OCI-LY3 (cell line): ENCODE data around the gene RTN4IP1.
A peak's percentile ranks its signal among the peaks of the same experiment; 100 is the strongest.

Experiments
- H2AFZ ChIP-seq: fragments of 200-600, 300-600 bp; shearing (Covaris generic); 2 replicates; pipeline ENCODE4 v1.6.0; 2014; ENCODE audit warnings: antibody characterized with exemption, low read depth, low read length
- H3K27ac ChIP-seq: fragments of 200-600, 300-600 bp; sonication (generic); 2 replicates; pipeline ENCODE4 v1.5.1; 2014; ENCODE audit warnings: mild to moderate bottlenecking, low read length, moderate library complexity, mixed read lengths
- H3K27me3 ChIP-seq: fragments of 200-600, 300-600 bp; sonication (generic); 2 replicates; pipeline ENCODE4 v1.6.1; 2014; ENCODE audit warnings: low read depth, low read length, mixed read lengths
- H3K36me3 ChIP-seq: fragments of 200-600, 300-600 bp; sonication (generic); replicated peaks from 2 replicates; pipeline ENCODE3; 2014; ENCODE audit warnings: low read depth, low read length, mixed read lengths
- H3K4me1 ChIP-seq: fragments of 300-600, 200-600 bp; sonication (generic); 2 replicates; pipeline ENCODE4 v1.6.1; 2014; ENCODE audit warnings: low read length, mixed read lengths
- H3K4me2 ChIP-seq: fragments of 200-600, 300-600 bp; sonication (generic); 2 replicates; pipeline ENCODE4 v1.6.1; 2014; ENCODE audit warnings: low read length, mixed read lengths
- H3K4me3 ChIP-seq: fragments of 300-600, 200-600 bp; sonication (generic); 2 replicates; pipeline ENCODE4 v1.5.1; 2014; ENCODE audit warnings: antibody characterized with exemption, mild to moderate bottlenecking, low read length, moderate library complexity
- H3K79me2 ChIP-seq: fragments of 300-600, 200-600 bp; shearing (Covaris generic); 2 replicates; pipeline ENCODE4 v1.6.1; 2014; ENCODE audit warnings: mild to moderate bottlenecking, low read length, mixed read lengths
- H3K9ac ChIP-seq: fragments of 300-600, 200-600 bp; shearing (Covaris generic); 2 replicates; pipeline ENCODE4 v1.6.0; 2014; ENCODE audit warnings: mild to moderate bottlenecking, low read length, moderate library complexity
- H3K9me3 ChIP-seq: fragments of 200-600, 300-600 bp; shearing (Covaris generic); 2 replicates; pipeline ENCODE4 v1.6.1; 2014; ENCODE audit warnings: low read length, mixed read lengths; ENCODE audit not compliant: insufficient read depth
- H4K20me1 ChIP-seq: fragments of 200-600, 300-600 bp; sonication (generic); 2 replicates; pipeline ENCODE4 v1.6.1; 2016; ENCODE audit warnings: low read length, mixed read lengths; ENCODE audit not compliant: insufficient read depth
- EZH2phosphoT487 ChIP-seq: fragments of 200-600 bp; shearing (Covaris generic); IDR thresholded peaks from 2 replicates; pipeline ENCODE4 v1.6.1; 2018; ENCODE audit warnings: antibody characterized with exemption, mixed run types, low read depth
- TF ChIP-seq, protein P1 (sequence below): fragments of 200-600, 300-600 bp; sonication (generic); IDR thresholded peaks from 2 replicates; pipeline ENCODE4 v1.5.1; 2014; ENCODE audit warnings: antibody characterized with exemption, low read length, low read depth

The RTN4IP1 gene

DNA sequence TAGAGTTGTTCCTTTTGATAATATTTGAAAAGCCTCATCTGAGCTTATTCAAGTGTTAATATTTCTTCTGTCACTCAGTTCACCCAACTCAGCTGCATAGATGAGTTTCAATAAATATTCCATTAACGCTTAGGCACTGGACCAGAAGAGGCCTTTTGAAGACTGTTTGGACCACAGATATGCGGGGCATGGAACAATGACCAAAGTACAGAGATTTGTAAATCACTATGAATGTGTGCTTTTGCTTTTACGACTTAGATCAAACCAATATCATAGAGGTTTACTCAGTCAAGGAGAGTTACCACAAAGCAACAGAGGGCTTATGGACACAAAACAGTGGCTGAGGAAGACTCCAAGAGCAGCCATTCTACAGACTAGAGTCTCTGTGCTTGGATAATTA, 99.9 kb downstream of the RTN4IP1 start:
- Histone ChIP-seq H3K4me1 (peaks cover 53% of the 10 kb centered on the region), H3K9ac (no peak overlapping the region), H3K79me2 (peaks cover 53% of the 10 kb centered on the region), H3K4me3 (no peak overlapping the region), H2AFZ (no peak overlapping the region), H3K9me3 (no peaks in the 10 kb centered on the region), H3K36me3 (peaks cover 53% of the 10 kb centered on the region), H4K20me1 (no peaks in the 10 kb centered on the region), H3K27me3 (no peaks in the 10 kb centered on the region), H3K4me2 (no peak overlapping the region), H3K27ac (no peak overlapping the region)
- TF ChIP-seq EZH2phosphoT487, result no peak

DNA sequence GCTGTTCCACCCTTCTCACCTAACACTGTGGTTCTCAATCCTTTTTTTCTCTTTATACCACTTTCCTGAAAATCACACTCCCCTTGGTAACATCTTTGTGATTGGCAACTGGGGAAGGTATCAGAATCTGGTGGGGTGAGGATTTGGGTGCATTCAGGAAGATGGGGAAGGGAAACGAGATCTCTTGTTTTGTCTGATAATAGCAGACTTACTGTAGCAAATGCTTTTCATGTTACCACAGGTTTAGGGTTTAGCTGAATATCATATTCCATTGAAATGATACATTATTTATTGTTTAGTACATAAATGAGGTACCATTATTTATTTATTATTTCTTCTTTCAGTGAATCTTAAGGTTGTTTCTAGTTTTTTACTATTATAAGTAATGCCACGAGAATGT, 100.8 kb downstream of the RTN4IP1 start:
- Histone ChIP-seq H3K79me2 (peaks cover 59% of the 10 kb centered on the region), H3K4me2 (no peak overlapping the region), H3K9ac (no peak overlapping the region), H3K9me3 (no peaks in the 10 kb centered on the region), H4K20me1 (no peaks in the 10 kb centered on the region), H3K27ac (no peak overlapping the region), H3K4me1 (peaks cover 53% of the 10 kb centered on the region), H2AFZ (no peak overlapping the region), H3K36me3 (peaks cover 50% of the 10 kb centered on the region), H3K27me3 (no peaks in the 10 kb centered on the region), H3K4me3 (no peak overlapping the region)
- TF ChIP-seq EZH2phosphoT487, result no peak
- TF ChIP-seq, protein P1, sequence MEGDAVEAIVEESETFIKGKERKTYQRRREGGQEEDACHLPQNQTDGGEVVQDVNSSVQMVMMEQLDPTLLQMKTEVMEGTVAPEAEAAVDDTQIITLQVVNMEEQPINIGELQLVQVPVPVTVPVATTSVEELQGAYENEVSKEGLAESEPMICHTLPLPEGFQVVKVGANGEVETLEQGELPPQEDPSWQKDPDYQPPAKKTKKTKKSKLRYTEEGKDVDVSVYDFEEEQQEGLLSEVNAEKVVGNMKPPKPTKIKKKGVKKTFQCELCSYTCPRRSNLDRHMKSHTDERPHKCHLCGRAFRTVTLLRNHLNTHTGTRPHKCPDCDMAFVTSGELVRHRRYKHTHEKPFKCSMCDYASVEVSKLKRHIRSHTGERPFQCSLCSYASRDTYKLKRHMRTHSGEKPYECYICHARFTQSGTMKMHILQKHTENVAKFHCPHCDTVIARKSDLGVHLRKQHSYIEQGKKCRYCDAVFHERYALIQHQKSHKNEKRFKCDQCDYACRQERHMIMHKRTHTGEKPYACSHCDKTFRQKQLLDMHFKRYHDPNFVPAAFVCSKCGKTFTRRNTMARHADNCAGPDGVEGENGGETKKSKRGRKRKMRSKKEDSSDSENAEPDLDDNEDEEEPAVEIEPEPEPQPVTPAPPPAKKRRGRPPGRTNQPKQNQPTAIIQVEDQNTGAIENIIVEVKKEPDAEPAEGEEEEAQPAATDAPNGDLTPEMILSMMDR, result no peak

DNA sequence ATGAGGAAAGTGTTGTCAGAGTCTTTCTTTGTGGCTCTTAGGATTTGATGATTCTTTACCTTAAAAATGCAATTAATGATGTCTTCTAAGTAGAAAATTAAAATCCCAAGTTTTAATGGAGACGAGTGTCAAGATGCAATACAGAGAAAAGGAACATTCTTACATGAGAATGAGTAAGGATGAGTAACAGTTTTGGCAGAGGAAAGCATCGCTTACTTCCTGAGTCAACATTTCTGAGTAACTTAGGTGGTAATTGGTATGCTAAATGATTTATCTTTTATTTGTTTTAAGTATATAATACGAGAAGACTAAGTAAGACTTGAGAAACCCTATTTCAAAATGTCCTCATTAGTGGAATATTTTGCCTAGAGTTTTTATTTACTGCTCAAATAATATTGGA, 101.3 kb downstream of the RTN4IP1 start:
- Histone ChIP-seq H3K4me1 (peaks cover 51% of the 10 kb centered on the region), H3K36me3 (peaks cover 47% of the 10 kb centered on the region), H2AFZ (no peak overlapping the region), H3K27ac (no peak overlapping the region), H3K27me3 (no peaks in the 10 kb centered on the region), H3K9ac (no peak overlapping the region), H3K9me3 (no peaks in the 10 kb centered on the region), H4K20me1 (no peaks in the 10 kb centered on the region), H3K79me2 (peaks cover 59% of the 10 kb centered on the region), H3K4me3 (no peak overlapping the region), H3K4me2 (no peak overlapping the region)
- TF ChIP-seq EZH2phosphoT487, result no peak
- TF ChIP-seq, protein P1, result no peak

DNA sequence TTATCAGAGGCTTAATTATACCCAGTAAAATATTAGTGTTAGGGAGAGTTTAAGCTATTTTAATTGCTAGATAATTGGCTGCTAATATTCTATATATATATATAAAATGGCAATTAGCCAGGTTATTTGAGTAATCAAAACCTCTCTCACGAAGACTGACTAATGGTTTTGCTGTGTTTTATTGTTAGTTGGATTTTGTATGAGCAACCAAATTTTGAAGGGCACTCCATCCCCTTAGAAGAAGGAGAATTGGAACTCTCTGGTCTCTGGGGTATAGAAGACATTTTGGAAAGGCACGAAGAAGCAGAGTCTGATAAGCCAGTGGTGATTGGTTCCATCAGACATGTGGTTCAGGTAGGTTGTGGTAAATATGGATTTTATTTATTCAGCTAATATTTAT, 102.2 kb downstream of the RTN4IP1 start:
- Histone ChIP-seq H3K4me1 (peaks cover 47% of the 10 kb centered on the region), H2AFZ (no peak overlapping the region), H3K79me2 (peaks cover 63% of the 10 kb centered on the region), H3K36me3 (peaks cover 45% of the 10 kb centered on the region), H3K9me3 (no peaks in the 10 kb centered on the region), H3K4me2 (no peak overlapping the region), H3K27me3 (no peaks in the 10 kb centered on the region), H3K4me3 (no peak overlapping the region), H3K27ac (no peak overlapping the region), H3K9ac (no peak overlapping the region), H4K20me1 (no peaks in the 10 kb centered on the region)
- TF ChIP-seq, protein P1, result no peak
- no peak for TF ChIP-seq EZH2phosphoT487

DNA sequence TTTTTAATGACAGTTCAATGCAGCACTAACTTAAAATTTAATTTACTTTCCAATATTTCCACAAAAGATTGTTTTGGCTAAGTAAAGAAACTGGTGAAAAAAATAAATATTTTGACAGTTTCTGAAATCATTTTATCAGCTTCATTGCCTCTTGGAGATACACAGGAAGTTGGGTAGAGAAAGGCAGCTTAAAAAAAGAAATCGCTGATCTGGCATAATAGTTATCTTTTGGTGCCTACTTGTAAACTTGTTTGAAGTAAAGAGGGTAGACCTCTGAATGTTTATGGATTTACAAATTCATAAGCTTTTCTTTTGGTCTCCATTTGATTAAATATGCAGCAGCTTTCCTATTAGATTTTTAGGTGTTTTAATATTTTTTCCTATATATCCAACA, 103.4 kb downstream of the RTN4IP1 start:
- Histone ChIP-seq H3K4me3 (no peak overlapping the region), H3K4me1 (peaks cover 52% of the 10 kb centered on the region), H3K9ac (no peak overlapping the region), H4K20me1 (no peaks in the 10 kb centered on the region), H3K27ac (no peak overlapping the region), H2AFZ (no peak overlapping the region), H3K36me3 (peaks cover 38% of the 10 kb centered on the region), H3K27me3 (no peaks in the 10 kb centered on the region), H3K9me3 (no peaks in the 10 kb centered on the region), H3K79me2 (peaks cover 69% of the 10 kb centered on the region), H3K4me2 (0 out of 2 replicates have a peak overlapping the region, but pooled peaks have one; percentile 99)
- TF ChIP-seq EZH2phosphoT487, result no peak
- TF ChIP-seq, protein P1, result no peak
